Measurements from ENCODE around the gene UPP2. TPM values are rescaled to one million over a fixed set of nuclear protein-coding genes. Genes with fewer than 3 reads are reported as not detected.

UPP2 gene
- total RNA-seq, 1 experiment from 2014 or later = not detected

DNA sequence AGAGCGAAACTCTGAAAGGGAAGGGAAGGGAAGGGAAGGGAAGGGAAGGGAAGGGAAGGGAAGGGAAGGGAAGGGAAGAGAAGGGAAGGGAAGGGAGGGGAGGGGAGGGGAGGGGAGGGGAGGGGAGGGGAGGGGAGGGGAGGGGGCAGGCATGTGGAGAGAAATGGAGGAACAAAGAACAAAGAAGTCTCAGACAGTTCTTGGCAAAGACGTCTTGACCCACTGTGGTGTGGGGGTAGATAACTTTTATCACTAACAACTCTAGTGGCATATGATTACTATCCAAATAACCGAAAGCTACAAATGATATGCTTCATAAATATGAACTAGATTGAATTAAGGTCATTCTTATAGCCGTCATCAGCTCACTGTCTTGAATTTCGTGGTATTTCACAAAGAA is 3.2 kb downstream of the UPP2 start (continued):
- TF ChIP-seq CTCF (IDR thresholded peaks at IDR 0.05) (no peak), ZNF317 (CRISPR knock-in tag; IDR thresholded peaks at IDR 0.05; ENCODE audit: borderline replicate concordance, low read depth) (no peak), SOX15 (CRISPR knock-in tag; IDR thresholded peaks at IDR 0.05) (no peak)

GRCh38 chr2:158112992-158113391 is 11.3 kb downstream of the UPP2 start:
- CTCF ChIA-PET = no interaction called here
- no peak for DNase-seq (ENCODE audit: low spot score)

More at GRCh38 chr2:158112992-158113391, 11.3 kb downstream of the UPP2 start:
- TF ChIP-seq TP53 (CRISPR knock-in tag; IDR thresholded peaks at IDR 0.05) (no peak), KAT7 (CRISPR knock-in tag; IDR thresholded peaks at IDR 0.05; ENCODE audit: borderline replicate concordance) (no peak), ATF1 (CRISPR knock-in tag; IDR thresholded peaks at IDR 0.05) (no peak), STAT6 (CRISPR knock-in tag; conservative IDR thresholded peaks at IDR 0.05; ENCODE audit: low read depth) (no peak), HMGA2 (CRISPR knock-in tag; IDR thresholded peaks at IDR 0.05) (no peak), CBFB (CRISPR knock-in tag; IDR thresholded peaks at IDR 0.05; ENCODE audit: low read depth) (no peak), ZNF281 (CRISPR knock-in tag; IDR thresholded peaks at IDR 0.05) (no peak), ESRRA (CRISPR knock-in tag; IDR thresholded peaks at IDR 0.05; ENCODE audit: borderline replicate concordance) (no peak), PRRX2 (CRISPR knock-in tag; IDR thresholded peaks at IDR 0.05) (no peak), IRF2 (CRISPR knock-in tag; IDR thresholded peaks at IDR 0.05; ENCODE audit: borderline replicate concordance, low read depth) (no peak), ZNF317 (CRISPR knock-in tag; IDR thresholded peaks at IDR 0.05; ENCODE audit: borderline replicate concordance, low read depth) (no peak), JUN (CRISPR knock-in tag; IDR thresholded peaks at IDR 0.05) (no peak), SOX15 (CRISPR knock-in tag; IDR thresholded peaks at IDR 0.05) (no peak)
- TF ChIP-seq, protein P1, sequence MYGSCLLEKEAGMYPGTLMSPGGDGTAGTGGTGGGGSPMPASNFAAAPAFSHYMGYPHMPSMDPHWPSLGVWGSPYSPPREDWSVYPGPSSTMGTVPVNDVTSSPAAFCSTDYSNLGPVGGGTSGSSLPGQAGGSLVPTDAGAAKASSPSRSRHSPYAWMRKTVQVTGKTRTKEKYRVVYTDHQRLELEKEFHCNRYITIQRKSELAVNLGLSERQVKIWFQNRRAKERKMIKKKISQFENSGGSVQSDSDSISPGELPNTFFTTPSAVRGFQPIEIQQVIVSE (CRISPR knock-in tag; IDR thresholded peaks at IDR 0.05; ENCODE audit: borderline replicate concordance) = no peak
- TF ChIP-seq, protein P2, sequence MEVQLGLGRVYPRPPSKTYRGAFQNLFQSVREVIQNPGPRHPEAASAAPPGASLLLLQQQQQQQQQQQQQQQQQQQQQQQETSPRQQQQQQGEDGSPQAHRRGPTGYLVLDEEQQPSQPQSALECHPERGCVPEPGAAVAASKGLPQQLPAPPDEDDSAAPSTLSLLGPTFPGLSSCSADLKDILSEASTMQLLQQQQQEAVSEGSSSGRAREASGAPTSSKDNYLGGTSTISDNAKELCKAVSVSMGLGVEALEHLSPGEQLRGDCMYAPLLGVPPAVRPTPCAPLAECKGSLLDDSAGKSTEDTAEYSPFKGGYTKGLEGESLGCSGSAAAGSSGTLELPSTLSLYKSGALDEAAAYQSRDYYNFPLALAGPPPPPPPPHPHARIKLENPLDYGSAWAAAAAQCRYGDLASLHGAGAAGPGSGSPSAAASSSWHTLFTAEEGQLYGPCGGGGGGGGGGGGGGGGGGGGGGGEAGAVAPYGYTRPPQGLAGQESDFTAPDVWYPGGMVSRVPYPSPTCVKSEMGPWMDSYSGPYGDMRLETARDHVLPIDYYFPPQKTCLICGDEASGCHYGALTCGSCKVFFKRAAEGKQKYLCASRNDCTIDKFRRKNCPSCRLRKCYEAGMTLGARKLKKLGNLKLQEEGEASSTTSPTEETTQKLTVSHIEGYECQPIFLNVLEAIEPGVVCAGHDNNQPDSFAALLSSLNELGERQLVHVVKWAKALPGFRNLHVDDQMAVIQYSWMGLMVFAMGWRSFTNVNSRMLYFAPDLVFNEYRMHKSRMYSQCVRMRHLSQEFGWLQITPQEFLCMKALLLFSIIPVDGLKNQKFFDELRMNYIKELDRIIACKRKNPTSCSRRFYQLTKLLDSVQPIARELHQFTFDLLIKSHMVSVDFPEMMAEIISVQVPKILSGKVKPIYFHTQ (CRISPR knock-in tag; IDR thresholded peaks at IDR 0.05) = no peak
- TF ChIP-seq, protein P3, sequence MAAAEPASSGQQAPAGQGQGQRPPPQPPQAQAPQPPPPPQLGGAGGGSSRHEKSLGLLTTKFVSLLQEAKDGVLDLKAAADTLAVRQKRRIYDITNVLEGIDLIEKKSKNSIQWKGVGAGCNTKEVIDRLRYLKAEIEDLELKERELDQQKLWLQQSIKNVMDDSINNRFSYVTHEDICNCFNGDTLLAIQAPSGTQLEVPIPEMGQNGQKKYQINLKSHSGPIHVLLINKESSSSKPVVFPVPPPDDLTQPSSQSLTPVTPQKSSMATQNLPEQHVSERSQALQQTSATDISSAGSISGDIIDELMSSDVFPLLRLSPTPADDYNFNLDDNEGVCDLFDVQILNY (CRISPR knock-in tag; IDR thresholded peaks at IDR 0.05) = no peak
- Mint-ChIP-seq H3K27me3 (ENCODE audit: low read depth) (0 out of 2 replicates have a peak, but pooled peaks cover 2% of the 10 kb centered on the region), H3K4me3 (no peak overlapping the region), H3K9me3 (peaks cover 17% of the 10 kb centered on the region), H3K36me3 (no peaks in the 10 kb centered on the region), H3K27ac (no peak overlapping the region), H3K4me1 (peaks cover 14% of the 10 kb centered on the region)
- no peak for ATAC-seq
- POLR2A ChIA-PET = no interaction called here

All from WTC11 (cell line).